ENCODE measurements around the gene AXDND1. TPM values are rescaled to one million over a fixed set of nuclear protein-coding genes. Genes with fewer than 3 reads are reported as not detected.
A peak's percentile ranks its signal among the peaks of the same experiment; 100 is the strongest.

Gene AXDND1
- total and polyA plus RNA-seq, 2 of the 8 experiments (the other 6 are each of a cell fraction or from before 2014, with no cell fraction given) = 0.61 TPM; not detected in 1

DNA sequence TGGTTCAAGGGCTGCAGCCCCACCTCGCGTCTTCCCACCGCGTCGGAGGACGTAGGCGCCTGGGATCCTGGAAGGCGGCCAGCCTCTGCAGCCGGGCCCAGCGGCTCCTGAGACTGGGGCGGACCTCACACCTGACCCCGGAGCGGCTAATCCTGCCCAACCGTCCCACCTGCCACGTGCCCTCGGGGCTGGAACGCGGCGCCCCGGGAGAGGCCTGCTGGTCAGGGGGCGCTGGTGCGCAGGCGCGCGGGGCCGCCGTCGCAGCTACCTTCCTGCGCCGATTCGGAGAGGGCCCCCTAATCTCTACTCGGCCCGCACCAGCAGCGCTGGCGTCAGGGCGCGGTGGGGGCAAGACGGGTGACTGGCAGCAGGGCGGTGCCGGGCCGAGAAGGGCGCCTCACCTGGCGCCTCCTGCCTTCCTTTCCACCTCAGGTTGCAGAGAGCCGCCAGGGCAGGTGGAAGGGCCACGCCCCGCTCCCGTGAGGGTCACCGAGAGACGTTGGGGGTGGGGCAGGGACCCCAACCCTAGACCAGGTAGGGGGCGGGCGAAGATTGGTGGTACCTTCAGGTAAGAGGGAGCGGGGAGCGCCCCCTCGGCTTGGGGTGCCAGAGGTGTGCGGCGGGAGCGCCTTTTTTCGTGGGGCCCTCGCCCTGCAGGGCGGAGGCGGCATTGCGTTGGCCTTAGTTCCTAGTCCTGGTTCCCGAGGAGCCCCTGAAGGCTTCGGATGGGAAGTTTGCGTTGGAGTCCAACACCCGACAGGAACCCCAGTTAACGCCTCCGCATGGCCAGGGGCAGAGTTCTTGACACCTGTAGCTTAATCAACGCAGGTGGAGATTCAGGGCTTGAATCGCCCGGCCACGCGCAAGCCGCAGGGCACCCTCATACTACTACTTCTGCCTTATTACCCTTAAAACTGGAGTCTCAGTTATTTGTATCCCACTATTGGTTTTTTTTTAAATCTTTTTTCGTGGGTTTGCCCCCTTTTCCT is 226.1 kb downstream of the AXDND1 start, which contains the start of gene TDRD5 (continued):
- TF ChIP-seq, protein P1, sequence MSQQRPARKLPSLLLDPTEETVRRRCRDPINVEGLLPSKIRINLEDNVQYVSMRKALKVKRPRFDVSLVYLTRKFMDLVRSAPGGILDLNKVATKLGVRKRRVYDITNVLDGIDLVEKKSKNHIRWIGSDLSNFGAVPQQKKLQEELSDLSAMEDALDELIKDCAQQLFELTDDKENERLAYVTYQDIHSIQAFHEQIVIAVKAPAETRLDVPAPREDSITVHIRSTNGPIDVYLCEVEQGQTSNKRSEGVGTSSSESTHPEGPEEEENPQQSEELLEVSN (IDR thresholded peaks at IDR 0.05) = peak; percentile 99
- TF ChIP-seq CTBP2 (IDR thresholded peaks at IDR 0.05; ENCODE audit: borderline replicate concordance, insufficient read depth, insufficient read length, low read length) (no peak), SUZ12 (IDR thresholded peaks at IDR 0.05; ENCODE audit: low read length) (0 out of 2 replicates have a peak, but pooled peaks have one; percentile 29), RAD21 (IDR thresholded peaks at IDR 0.05 in 1 of 2, conservative IDR thresholded peaks at IDR 0.05 in 1 of 2; ENCODE audit: low read depth in 2 of 2, low read length in 2 of 2) (peak in 1 of 2 experiments; percentile 12; a peak in 1 of 4 replicates), JUND (IDR thresholded peaks at IDR 0.05; ENCODE audit: low read length) (no peak), NRF1 (IDR thresholded peaks at IDR 0.05; ENCODE audit: low read depth, low read length) (peak; percentile 61)
- TF ChIP-seq, protein P2, sequence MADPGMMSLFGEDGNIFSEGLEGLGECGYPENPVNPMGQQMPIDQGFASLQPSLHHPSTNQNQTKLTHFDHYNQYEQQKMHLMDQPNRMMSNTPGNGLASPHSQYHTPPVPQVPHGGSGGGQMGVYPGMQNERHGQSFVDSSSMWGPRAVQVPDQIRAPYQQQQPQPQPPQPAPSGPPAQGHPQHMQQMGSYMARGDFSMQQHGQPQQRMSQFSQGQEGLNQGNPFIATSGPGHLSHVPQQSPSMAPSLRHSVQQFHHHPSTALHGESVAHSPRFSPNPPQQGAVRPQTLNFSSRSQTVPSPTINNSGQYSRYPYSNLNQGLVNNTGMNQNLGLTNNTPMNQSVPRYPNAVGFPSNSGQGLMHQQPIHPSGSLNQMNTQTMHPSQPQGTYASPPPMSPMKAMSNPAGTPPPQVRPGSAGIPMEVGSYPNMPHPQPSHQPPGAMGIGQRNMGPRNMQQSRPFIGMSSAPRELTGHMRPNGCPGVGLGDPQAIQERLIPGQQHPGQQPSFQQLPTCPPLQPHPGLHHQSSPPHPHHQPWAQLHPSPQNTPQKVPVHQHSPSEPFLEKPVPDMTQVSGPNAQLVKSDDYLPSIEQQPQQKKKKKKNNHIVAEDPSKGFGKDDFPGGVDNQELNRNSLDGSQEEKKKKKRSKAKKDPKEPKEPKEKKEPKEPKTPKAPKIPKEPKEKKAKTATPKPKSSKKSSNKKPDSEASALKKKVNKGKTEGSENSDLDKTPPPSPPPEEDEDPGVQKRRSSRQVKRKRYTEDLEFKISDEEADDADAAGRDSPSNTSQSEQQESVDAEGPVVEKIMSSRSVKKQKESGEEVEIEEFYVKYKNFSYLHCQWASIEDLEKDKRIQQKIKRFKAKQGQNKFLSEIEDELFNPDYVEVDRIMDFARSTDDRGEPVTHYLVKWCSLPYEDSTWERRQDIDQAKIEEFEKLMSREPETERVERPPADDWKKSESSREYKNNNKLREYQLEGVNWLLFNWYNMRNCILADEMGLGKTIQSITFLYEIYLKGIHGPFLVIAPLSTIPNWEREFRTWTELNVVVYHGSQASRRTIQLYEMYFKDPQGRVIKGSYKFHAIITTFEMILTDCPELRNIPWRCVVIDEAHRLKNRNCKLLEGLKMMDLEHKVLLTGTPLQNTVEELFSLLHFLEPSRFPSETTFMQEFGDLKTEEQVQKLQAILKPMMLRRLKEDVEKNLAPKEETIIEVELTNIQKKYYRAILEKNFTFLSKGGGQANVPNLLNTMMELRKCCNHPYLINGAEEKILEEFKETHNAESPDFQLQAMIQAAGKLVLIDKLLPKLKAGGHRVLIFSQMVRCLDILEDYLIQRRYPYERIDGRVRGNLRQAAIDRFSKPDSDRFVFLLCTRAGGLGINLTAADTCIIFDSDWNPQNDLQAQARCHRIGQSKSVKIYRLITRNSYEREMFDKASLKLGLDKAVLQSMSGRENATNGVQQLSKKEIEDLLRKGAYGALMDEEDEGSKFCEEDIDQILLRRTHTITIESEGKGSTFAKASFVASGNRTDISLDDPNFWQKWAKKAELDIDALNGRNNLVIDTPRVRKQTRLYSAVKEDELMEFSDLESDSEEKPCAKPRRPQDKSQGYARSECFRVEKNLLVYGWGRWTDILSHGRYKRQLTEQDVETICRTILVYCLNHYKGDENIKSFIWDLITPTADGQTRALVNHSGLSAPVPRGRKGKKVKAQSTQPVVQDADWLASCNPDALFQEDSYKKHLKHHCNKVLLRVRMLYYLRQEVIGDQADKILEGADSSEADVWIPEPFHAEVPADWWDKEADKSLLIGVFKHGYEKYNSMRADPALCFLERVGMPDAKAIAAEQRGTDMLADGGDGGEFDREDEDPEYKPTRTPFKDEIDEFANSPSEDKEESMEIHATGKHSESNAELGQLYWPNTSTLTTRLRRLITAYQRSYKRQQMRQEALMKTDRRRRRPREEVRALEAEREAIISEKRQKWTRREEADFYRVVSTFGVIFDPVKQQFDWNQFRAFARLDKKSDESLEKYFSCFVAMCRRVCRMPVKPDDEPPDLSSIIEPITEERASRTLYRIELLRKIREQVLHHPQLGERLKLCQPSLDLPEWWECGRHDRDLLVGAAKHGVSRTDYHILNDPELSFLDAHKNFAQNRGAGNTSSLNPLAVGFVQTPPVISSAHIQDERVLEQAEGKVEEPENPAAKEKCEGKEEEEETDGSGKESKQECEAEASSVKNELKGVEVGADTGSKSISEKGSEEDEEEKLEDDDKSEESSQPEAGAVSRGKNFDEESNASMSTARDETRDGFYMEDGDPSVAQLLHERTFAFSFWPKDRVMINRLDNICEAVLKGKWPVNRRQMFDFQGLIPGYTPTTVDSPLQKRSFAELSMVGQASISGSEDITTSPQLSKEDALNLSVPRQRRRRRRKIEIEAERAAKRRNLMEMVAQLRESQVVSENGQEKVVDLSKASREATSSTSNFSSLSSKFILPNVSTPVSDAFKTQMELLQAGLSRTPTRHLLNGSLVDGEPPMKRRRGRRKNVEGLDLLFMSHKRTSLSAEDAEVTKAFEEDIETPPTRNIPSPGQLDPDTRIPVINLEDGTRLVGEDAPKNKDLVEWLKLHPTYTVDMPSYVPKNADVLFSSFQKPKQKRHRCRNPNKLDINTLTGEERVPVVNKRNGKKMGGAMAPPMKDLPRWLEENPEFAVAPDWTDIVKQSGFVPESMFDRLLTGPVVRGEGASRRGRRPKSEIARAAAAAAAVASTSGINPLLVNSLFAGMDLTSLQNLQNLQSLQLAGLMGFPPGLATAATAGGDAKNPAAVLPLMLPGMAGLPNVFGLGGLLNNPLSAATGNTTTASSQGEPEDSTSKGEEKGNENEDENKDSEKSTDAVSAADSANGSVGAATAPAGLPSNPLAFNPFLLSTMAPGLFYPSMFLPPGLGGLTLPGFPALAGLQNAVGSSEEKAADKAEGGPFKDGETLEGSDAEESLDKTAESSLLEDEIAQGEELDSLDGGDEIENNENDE (IDR thresholded peaks at IDR 0.05; ENCODE audit: insufficient replicate concordance, low read length) = no peak
